Fibroblast of skin of left biceps (primary cell): Measurements from ENCODE around the gene PARK7.

Source experiments
- DNase-seq, 2 experiments: peaks; one replicate each; pipeline ENCODE4 v3.0.0-alpha.2; 2013; ENCODE audit warnings: low read depth in 2 of 2

Gene PARK7

DNA sequence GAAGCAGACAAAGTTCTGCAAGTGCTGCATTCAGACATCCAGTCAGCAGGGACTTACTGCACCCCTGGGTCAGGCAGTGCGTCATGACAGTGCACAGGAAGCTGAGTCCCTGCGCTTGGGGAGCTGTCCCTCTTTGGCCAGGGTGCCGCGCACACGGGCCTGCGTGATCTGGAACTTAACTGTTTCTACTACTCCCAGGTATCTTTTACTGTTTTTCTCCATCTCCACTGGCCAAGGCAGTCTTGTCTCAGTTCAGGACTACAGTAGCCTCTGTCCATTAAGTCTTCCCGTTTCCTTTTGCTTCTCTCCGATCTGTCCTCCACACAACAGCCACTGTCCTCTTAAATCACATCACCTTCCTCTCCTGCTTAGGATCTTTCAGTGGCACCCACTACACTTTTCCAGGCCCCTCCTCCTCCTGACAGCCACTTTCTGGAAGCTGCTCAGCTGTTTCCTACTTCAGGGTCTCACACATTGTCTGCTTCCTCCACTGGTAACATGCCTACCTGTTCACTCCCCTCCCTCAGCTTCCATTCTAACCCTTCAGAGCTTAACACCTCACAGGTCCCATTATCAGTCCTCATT, 48.7 kb downstream of the PARK7 start:
- no peak for DNase-seq

DNA sequence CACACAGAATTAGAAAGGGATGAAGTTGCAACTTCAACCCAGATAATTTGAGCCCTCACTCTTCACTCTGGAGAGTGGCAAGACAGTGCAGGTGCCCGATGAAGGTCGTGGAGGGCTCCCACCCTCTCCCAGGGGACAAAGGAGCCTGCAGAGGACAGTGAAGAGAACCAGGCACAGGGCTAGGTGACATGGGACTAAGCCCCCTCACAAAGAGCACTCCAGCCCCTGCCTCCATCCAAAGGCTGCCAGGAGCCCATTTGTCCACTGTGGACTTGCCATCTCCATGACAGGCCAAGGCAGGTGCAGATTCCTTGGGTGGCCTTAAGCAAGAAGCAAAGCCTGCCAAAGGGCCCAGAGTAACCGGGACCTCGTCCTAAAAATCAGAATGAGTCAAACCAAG, 49.5 kb downstream of the PARK7 start:
- DNase-seq: no peak

DNA sequence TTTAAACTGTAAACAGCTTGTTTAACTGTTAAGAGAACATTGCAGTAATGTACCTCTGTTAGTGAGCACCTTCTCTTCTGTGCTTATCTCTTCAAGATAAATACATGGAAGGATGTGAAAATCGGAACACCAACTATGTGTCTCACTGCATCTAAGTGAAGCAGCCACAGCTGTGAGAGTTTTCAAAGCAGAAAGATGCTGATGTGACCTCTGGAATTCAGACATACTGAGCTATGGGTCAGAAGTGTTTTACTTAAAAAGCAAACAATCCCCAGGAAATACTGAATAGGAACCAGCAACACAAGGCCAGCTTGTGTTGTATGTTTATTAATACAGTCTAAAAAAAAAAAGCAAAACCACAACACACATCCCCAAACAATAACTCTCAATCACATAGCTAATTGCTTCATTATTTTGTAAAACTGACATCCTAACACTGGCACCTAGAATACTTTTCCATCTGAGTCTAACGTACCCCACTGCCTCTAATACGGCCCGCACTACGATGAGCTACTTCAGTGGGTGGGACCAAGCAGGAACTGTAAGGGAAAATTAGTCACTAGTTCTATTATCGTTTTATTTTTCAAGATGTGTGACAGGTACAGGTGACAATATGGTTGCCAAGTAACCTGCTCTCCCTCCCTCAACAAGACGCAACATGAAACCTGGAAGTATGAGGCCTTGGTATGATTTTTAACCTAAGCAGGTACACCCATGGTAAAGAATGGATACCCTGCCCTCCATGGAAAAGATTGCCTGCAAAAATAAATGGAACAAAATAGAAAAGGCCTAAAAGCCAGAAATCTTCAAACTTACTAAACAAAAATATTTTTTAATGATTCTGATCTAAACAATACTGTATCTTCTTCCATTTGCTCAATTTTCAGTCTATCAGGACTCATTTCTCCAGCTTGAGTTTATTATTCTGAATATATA, 50.7 kb downstream of the PARK7 start:
- DNase-seq: no peak

DNA sequence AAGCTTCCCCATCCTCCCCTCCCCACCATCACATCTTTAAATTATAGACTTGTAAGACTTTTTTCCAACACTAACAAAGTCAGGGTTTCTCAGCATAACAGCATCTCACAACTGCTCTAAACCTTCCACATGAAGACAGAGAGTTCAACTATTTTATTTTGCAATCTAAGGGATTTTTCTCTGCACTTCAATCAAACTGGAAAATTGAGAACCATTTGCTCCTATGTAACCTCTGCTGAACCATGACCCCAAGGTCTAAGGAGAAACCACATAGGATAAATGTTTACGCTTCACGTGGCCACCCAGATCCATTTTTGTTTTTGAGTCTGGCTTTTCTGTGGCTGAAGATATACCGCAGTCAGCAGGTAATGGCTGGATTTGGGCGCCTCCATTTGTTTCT, 51.4 kb downstream of the PARK7 start:
- DNase-seq: no peak

DNA sequence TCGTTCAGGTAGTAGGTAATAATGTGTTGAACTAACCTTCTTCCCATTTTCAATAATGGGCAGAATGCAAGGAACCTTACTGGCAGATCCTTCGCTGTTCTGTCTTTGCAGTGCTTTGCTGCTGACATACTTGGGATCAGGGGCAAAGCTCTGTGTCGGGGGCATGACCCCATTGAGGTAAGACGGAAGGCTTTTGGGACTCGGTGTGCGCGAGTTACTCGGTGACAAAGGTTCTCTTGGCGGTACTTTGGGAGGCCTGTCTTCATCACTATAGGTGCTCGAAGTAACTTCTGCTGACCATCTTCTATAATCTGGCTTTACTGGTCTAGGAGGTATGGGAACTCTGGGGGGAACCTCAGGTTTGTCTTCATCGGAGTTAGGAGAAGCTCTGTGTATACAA, 51.9 kb downstream of the PARK7 start:
- no peak for DNase-seq

DNA sequence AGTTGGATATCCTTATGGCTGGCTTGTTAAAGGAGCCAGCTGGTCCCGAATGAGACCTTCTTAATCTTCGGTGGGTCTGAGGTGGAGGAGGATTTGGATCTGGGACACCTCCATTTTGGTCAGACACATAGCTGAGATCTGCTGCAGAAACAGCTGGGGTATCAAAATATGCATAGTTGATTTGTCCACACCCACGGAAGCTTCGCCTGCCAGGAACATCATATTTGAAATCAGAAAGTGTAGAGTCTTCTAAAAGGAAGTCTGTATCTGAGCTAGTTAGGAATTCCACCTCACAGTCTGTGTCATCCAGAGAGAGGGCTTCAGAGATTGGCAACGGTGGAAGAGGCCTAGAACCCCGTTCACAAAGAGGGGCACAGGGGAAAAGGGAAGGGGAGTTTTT, 52.3 kb downstream of the PARK7 start:
- DNase-seq: no peak

DNA sequence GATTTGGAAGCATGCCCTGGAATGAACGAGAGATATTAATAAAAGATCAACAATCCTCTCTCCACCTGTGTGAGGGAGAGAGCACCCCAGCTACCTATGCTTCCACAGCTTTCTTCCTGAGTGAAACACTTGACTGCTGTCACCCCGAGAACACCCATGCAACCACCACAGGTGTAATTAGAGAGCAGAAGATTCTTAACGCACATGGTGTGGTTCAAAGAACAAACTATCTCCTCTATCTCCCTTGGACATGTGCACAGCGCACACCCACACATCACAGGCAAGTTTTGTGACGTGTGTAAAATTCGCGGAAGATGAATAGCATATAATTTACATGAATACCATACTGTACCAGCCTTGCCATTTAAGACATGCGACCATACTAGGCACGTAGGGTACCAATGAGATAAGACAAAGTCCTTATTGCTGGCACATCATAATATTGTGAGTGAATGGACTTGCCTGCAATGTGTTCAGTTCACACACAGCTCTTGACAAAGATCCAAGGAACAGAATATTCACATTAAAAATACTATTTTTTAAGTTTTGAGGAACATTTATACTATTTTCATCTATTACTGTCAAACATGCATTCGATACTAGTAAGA, 53.0 kb downstream of the PARK7 start:
- DNase-seq: no peak

DNA sequence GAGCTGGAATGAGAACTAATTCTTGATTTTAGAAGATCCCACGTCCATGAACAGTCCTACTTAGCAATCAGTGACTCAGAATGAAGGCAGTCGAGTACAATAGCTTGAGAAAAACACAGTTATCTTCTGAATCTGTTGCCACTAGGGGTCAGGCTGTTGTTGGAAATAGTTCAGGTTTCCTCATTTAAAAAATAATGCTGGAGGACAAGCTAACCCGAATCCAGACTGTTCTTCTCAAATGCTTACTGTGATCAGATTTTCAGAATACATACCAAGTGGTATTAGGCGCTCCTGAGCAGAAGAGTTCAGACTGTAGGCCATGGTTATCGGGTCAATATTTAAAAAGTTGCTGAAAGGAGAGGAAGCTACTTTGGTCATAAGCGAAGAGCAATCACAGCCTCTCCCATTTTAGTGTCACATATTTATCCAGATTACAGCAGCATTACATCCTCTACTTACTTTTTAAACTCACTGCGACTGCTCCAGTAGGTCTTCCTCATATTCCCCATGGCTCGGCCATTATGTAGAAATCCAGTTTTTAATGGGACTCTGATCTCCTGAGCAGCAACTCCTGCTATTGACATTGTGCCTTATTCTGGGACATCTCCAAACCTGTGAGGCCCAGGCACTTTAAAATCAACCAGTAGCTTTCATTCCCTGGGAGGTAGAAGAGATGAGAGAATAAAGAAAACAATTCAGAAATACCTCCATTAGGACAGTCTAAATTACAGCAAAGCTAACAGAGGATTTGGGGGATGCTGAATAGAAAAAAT, 53.7 kb downstream of the PARK7 start:
- peak; percentile 69 to 71 for DNase-seq

DNA sequence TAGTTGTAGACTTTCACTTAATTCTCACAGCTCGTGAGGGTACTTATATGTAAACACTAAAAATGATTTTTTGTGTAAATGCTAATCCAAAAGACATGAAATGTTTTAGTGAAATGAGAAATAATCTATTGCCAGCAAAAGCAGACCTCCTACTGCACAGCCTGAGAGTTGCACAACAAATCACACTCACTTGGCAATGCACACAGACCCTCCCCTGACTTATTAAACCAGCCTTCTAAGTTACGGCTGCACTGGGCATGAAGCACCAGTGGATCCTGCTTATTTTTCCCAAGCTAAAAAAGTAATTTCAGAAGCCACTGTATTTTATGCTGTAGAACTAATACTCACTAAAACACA, 54.3 kb downstream of the PARK7 start:
- DNase-seq: no peak

DNA sequence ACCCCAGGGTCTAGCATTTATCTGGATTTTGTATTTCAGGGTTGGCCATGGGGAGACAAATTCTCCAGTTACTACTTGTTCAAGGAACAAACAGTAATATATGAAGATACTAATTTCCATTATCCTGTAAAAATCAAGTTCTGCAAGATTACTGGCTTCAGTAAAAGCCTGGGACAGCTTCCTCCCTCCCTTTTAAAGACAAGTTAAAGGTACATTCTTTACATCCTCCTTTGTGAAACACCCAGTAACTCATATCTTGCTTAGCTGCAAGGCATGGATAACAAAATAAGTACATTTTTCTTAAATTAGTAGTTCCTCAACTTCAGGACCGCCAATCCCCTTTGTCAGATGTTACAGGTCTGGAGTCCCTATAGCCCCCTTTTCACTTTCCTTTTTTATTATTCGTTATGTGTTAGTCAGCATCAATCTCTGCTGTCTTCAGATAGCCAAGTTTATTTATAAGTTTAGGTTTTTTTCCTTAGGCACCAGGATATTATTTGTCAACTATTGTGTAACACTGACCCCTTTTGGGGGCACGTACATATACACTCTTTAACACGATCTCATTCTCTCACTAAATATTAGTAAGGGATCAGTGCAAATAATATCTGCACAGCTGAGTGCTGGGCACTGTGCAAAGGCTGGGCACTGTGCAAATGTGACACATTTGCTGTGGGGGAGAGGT, 54.8 kb downstream of the PARK7 start:
- DNase-seq: no peak

DNA sequence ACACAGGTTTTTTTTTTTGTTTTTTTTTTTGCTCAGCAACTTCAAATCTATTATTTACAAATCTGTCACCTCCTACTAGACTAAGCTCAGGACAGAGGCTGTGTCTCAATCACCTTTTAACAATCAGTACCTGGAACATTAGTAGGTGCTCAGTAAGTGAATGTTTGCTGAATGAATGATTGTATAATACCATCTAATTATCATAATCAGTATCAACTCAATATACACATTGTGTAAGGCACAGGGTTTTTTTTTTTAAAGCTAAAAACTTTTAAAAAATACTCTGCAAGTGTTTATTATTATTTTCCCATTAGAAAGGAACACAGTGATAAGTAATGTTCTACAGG, 55.4 kb downstream of the PARK7 start:
- no peak for DNase-seq

DNA sequence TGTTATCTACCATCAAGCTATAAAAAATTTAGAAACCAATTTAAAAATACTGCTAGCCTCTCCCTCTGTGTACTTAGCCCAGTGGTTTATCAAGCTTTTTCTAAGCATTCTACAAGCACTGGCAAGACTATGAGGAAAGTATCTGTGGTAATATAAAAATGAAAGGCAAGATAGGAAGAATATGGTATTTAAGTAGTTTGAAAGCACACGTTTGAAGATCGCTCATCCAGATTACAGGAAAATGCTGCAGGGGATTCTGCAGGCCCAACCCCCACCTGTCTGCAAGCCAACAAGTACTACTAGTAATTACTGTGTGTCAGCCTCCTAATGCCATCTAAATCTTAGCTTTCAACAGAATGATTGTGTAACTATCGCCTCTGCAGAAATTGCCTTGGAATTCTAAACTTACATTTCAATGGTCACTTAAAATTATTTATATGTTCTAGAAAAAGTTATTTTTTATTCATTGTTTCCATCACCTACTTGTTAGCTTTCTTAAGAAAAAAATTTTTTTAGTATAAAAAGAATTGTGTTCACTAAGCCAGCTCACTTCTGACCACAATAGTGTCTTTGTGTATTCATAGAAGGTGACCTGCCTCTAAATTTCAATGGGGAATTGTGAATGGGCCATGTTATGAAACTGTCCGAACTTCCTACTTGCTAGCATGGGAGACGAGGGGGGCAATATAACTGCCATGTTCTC, 56.1 kb downstream of the PARK7 start:
- peak; percentile 81 to 82 for DNase-seq

DNA sequence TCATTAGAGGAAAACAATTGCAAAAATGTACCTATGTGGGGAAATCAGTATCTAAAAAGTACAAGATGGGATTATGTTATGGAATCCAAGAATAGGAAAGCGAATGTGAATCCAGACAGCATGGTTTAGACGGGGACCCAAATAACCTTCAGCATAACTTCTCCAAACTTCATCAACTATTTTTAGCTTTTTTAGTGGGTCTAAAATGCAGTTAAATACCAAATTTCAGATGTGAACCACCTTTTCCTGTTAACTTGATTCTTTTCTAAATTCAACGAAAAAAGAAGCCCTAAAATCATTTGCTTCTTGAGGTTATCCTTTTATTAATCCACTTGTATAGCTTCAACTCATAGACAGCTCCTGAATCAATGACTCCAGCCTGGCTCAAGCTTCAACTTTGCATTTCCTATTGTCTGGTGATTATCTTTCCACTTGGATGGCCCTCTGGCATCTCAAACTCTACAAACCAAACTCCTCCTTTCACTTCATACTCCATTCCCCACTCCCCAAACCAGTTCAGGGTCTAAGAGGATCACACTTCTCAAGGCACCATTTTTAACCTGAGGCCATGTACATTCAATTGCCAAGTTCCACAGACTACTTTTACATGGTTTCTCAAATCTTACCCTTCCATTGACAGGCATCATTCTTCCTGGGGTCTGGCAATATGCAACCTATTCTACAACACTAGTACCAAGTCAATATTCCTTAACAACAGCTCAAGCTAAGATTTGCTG, 57.1 kb downstream of the PARK7 start:
- DNase-seq: no peak

DNA sequence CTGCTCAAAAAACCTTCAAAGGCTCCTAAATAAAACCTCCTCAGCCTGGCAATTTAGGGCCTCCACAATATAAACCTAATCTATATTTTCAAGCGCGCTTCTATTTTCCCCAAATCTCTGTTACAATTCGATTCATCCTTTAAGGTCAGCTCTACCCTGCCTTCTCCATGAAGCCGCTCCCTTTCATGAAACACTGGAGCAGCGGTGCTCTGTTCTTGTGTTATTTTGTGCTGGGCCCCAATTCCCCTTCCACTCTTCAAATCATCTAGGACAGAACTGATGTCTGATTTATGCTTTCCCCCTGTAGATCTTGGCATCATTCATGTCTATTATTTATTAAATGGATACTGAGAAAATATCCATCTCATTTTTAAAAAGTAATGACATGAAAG, 57.7 kb downstream of the PARK7 start:
- DNase-seq: no peak

DNA sequence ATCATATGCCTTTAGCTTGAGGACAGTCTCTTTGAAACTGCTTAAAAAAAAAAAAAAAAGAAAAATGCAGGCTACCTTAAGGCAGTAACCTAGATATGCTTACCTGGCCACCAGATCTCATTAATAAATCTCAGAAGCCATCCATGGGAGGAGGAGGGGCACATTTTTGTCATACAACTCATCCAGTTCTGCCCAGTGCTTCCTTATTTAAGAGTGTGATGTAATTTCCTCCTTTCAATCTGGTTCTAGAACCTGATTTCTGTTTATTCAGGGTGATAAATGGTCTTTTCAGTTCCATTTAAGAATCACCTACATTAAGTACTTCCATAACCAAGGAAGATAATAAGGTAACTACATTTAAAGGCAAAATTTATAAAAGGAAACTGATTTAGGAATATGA, 58.5 kb downstream of the PARK7 start:
- DNase-seq: no peak

DNA sequence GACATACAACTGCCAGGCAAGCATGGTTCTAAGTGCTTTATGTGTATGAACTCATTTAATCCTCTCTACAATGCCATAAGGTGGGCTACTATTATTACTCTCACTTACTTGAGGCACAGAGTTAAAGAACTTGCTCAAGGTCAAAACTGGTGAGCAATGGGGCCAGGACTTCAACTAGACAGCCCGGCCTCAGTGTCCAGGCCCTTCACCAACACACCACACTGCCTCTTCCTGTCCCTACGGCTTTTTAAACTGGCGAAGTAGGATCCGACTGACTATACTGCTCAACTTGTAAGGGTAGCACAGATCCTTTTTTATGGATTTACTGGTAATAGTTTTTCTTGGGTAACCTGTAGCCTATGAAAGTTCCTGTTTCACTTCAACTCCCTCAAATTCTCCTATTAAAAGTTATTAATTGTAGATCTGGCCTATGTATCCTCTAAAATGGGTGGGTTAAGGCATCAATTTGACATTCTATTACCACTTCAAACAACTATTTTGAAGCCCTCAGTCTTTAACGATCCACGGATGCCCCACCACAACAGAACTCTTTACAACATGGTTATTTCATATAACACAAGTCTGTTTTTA, 60.3 kb downstream of the PARK7 start:
- no peak for DNase-seq

DNA sequence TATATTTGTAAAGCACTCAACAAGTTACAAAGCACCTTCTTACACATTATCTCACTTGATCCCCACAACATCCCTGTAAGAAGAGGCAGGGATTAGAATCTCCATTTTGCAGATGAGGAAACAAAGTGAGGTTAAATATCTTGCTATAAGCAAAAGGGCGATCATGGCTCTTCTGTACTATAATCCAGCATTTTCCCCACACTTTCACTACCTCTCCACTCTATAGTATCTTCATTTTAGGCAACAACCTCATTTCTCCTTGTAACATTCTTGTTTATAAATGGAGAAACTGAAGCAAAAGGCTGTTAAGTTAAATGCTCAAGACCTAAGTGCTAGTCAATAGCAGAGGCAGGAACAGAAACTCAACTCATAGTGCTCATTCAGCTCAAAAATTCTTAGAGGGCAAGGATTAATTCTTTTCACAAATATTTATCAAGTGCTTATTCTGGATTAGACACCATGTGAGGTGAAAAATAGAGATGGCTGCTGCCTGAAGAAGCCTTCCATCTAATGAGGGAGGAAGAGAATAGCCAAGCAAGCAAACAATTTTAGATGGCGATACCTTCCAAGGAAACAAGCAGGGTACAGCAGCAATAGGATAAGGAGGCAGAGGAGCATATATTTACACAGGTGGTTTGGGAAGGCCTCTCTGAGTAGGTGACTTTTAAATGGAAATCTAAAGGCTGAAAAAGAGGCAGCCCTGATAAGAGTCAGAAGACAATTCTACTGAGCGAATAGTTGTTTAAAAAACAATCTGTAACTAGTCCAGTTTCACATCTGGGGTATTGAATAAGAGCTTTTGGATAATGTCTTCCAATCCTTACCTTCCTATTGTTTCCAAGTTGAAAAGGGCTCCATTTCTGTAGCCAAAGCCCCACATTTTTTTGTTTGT, 61.1 kb downstream of the PARK7 start:
- no peak for DNase-seq

DNA sequence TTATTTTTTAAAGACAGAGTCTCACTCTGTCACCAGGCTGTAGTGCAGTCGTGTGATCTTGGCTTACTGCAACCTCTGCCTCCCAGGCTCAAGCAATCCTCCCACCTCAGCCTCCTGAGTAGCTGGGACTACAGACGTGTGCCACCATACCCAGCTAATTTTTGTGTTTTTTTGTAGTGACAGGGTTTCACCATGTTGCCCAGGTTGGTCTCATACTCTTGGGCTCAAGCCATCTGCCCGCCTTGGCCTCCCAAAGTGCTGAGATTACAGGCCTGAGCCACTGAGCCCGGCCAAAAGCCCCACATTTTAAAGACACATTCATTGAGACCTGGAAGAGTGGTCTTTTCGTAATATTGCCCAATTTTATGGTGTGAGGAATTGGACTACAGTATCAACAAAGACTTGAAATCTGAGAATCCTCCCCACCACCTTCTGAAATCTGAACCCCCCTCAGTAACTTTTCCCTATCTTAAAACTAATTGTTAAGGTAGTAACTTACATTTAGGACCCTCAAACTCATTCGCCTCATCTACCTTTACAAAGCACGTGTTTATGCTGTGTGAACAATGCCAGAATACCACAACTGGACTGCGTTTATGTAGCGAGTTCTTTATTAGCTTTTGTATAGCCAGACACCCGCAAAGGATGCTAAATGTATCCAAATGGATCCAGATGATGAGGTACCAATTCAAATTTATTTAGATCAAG, 61.9 kb downstream of the PARK7 start:
- no peak for DNase-seq

DNA sequence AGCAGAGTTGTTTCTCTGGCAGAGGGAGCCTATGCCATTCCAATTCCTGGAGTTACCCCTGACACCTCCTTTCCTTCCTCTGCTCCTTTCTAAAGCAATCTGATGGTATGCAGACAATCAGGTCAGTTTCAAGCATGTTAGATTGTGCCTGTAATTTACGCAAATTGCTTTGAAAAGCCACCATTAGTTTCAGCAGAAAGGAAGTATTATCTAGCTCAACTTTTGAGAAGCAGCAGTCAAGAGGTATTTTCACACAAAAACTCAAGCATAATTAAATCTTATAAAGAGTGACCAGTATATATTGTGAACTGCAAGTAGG, 62.4 kb downstream of the PARK7 start:
- no peak for DNase-seq
